OCI-LY1 (cell line): ENCODE measurements around the gene ADAD2.

Experiments
- CTCF ChIP-seq: fragments of 200-600 bp; sonication (generic), shearing (Covaris generic); IDR thresholded peaks from 2 replicates; pipeline ENCODE4 v1.5.1; 2017; ENCODE audit warnings: mild to moderate bottlenecking, antibody characterized with exemption, low read length, moderate library complexity, mixed read lengths
- EZH2 ChIP-seq: fragments of 200-600 bp; sonication (generic), shearing (Covaris generic); IDR thresholded peaks from 2 replicates; pipeline ENCODE4 v1.8.0; 2017; ENCODE audit warnings: borderline replicate concordance, mixed run types, mild to moderate bottlenecking, antibody characterized with exemption, low read length, moderate library complexity, mixed read lengths

DNA sequence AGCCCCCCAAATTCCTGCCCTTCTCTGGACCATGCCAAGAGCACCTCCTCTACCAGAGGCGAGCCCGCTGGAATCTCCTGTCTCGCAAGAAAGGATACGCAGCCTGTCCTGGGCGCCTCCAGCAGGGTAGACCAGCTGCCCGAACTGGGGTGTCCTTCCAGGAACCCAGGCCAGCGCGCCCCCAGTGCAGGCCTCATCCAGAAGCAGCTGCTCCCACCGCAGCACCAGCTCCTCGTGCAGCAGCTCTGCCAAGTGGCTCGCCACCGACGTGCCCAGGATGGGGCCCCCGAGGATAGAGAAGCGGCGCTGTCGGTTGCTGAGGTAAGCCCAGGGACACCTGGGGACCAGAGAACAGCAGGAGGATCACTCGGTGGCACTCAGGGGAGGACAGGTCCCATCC, 8.9 kb upstream of the ADAD2 start:
- TF ChIP-seq CTCF = no peak
- no peak for TF ChIP-seq EZH2
